Cardiac muscle cell (in vitro differentiated cells and primary cell): Measurements from ENCODE around the gene SYPL2. TPM values are rescaled to one million over a fixed set of nuclear protein-coding genes. Genes with fewer than 3 reads are reported as not detected.

Experiments used
- DNase-seq, 2 donors: peaks; one replicate each; pipeline versions ENCODE4 v3.0.0 to v3.0.0-alpha.2; 2010 to 2017; ENCODE audit warnings: low read depth in 1 of 2, low spot score in 1 of 2
- H3K27ac ChIP-seq: fragments of 200-600 bp; sonication (generic); 2 replicates; pipeline ENCODE4 v1.5.1; 2016
- H3K27me3 ChIP-seq: fragments of 200-600 bp; sonication (generic); 2 replicates; pipeline ENCODE4 v1.6.0; 2016; ENCODE audit warnings: control low read depth
- H3K36me3 ChIP-seq: fragments of 200-600 bp; sonication (generic); 2 replicates; pipeline ENCODE4 v1.5.1; 2016; ENCODE audit warnings: control low read depth
- H3K4me1 ChIP-seq: fragments of 200-600 bp; sonication (generic); 2 replicates; pipeline ENCODE4 v1.8.1; 2017; ENCODE audit warnings: low read depth, mild to moderate bottlenecking, mixed run types
- H3K4me3 ChIP-seq: fragments of 200-600 bp; sonication (generic); 2 replicates; pipeline ENCODE4 v1.5.1; 2016; ENCODE audit warnings: mild to moderate bottlenecking
- H3K9me3 ChIP-seq: fragments of 200-600 bp; sonication (generic); 2 replicates; pipeline ENCODE4 v1.5.1; 2017; ENCODE audit warnings: low read depth, mild to moderate bottlenecking, control low read depth
- CTCF ChIP-seq: IDR thresholded peaks from 2 replicates; pipeline ENCODE4 v1.5.1; 2012; ENCODE audit warnings: low read depth, mild to moderate bottlenecking, low read length
- polyA plus RNA-seq: library from polyadenylated mRNA; unstranded; fragments of >200 nt; fragmentation: Nextera tagmentation; extraction: Ambion mirVana; gene quantifications from 2 replicates; pipeline ENCODE4 v1.2.1, GENCODE V29; 2016
- total RNA-seq: library from RNA; depleted of rRNA; stranded (reverse); fragments of >200 nt; gene quantifications from 2 replicates; pipeline ENCODE4 v1.2.3, GENCODE V29; 2016

Gene SYPL2
- total and polyA plus RNA-seq, 2 experiments from 2014 or later: 10.7 to 27.3 TPM

- H3K9me3 ChIP-seq: no peaks in the 10 kb centered on the region
- no peaks in the 10 kb centered on the region for H3K4me1 ChIP-seq
- H3K27ac ChIP-seq: no peak overlapping the region
- H3K27me3 ChIP-seq: peaks cover 3% of the 10 kb centered on the region
- H3K36me3 ChIP-seq: no peaks in the 10 kb centered on the region
- DNase-seq: no peak
- H3K4me3 ChIP-seq: no peak overlapping the region
- TF ChIP-seq CTCF: no peak
These were observed 57.4 kb downstream of the SYPL2 start for GRCh38 chr1:109523706-109524105.

GRCh38 chr1:109527098-109527811 lies 60.9 kb downstream of the SYPL2 start:
- no peak overlapping the region for H3K27ac ChIP-seq
- peaks cover 3% of the 10 kb centered on the region for H3K27me3 ChIP-seq
- no peak for DNase-seq
- no peaks in the 10 kb centered on the region for H3K36me3 ChIP-seq
- no peaks in the 10 kb centered on the region for H3K9me3 ChIP-seq
- TF ChIP-seq CTCF: no peak
- no peaks in the 10 kb centered on the region for H3K4me1 ChIP-seq
- no peak overlapping the region for H3K4me3 ChIP-seq

DNA sequence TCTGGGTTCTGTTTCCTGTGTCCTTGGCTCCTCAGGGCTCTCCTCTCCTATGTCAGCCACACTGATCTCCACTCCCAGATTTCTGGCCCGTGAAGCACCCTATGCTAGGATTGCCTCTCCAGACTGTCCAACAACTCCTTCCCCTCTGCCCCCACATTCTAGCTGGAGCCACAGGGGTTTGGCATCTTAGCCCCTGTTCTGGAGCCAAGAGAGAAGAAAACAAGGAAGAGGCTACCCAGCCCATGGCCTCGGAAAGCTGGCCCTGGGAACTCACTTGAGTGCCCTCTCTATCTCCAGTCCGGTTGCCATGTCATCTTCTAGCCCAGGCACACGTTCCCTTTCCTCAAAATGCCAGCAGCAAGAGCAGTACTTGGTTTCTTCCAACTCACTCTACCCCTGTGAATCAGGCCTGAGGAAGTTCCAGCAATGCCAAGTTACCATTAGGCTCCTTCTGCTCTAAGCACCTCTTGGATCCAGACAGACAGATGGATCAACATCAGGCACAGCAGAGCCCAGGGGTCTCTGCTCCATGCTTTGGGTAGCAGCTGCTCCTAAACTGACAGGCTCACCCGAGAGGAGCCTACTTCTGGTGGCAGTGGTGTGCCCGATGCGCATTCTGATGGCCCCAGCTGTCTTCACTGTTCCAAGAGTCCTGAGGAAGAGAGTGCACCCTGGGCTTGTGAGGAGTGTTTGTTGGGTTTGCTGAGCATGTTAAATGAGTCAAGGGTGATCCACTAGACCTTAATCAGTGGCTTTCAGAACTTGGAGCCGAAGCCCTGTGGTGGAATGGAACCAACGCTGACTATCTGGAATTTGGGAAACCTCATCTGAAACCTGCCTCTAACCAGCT lies 61.7 kb downstream of the SYPL2 start:
- no peak for DNase-seq
- Histone ChIP-seq H3K27me3 (peaks cover 3% of the 10 kb centered on the region), H3K4me1 (peaks cover 4% of the 10 kb centered on the region), H3K4me3 (no peak overlapping the region), H3K36me3 (no peaks in the 10 kb centered on the region), H3K27ac (no peak overlapping the region), H3K9me3 (no peaks in the 10 kb centered on the region)
- TF ChIP-seq CTCF: no peak

GRCh38 chr1:109528712-109529111 lies 62.4 kb downstream of the SYPL2 start:
- Histone ChIP-seq H3K27ac (no peak overlapping the region), H3K9me3 (no peaks in the 10 kb centered on the region), H3K4me1 (peaks cover 4% of the 10 kb centered on the region), H3K4me3 (no peak overlapping the region), H3K36me3 (no peaks in the 10 kb centered on the region), H3K27me3 (peaks cover 3% of the 10 kb centered on the region)
- no peak for DNase-seq
- TF ChIP-seq CTCF: no peak

DNA sequence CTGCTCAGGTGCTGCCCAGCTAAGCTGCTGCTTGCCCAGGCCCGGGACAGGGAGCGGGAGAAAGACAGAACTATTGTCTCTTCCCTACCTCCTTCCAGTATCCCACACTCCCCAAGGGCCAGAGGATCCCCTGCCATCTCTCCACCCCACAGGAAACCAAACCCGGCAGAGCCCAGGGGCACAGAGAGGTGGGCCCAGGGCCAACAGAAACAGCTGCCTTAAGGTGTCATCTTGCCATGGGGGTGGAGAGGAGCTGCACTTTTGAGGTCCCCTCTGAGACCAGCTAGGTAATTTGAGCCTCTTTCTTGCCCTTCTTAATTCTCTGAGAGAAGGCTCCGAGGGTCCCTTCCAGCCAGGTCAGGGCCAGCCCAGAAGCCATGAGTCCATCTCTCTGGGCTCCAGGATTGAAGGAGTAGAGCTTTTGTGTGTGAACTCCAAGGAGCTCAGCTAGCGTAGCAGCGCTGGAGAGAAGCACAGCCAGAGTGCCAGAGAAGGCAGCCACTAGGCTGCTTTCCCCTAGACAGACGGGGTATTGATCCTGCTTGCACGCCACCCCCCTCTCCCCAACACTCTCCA lies 63.6 kb downstream of the SYPL2 start:
- no peak overlapping the region for H3K4me3 ChIP-seq
- H3K27me3 ChIP-seq: peaks cover 3% of the 10 kb centered on the region
- H3K9me3 ChIP-seq: no peaks in the 10 kb centered on the region
- no peak for DNase-seq
- H3K4me1 ChIP-seq: peaks cover 4% of the 10 kb centered on the region
- H3K27ac ChIP-seq: no peak overlapping the region
- no peaks in the 10 kb centered on the region for H3K36me3 ChIP-seq
- no peak for TF ChIP-seq CTCF
